ENCODE data around the gene ITGA1.

The ITGA1 gene

DNA sequence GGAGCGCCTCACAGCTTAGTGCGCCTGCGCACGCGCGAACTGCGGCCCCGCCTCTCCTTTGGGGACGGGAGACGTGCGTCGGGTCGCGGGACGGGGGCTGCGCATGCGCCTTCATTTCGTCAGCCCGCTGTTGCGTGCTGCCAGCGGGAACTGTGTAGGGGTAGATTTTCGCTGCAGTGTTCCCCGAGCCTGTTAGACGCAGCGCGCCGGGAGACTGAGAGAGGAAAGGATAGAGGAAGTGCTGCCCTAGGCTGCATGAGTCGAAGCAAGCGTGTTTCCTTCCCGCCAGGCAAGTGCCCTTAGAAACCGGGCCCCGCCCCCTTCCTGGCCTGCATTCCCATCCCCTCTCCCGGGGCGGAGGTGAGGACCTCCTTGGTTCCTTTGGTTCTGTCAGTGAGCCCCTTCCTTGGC, 12.3 kb downstream of the ITGA1 start:
- H3K4me3 ChIP-seq (ENCODE audit: low read depth, low read length), result peak overlapping the region; percentile 66
- peak; percentile 97 for DNase-seq (ENCODE audit: low read depth)
- TF ChIP-seq, protein P1, sequence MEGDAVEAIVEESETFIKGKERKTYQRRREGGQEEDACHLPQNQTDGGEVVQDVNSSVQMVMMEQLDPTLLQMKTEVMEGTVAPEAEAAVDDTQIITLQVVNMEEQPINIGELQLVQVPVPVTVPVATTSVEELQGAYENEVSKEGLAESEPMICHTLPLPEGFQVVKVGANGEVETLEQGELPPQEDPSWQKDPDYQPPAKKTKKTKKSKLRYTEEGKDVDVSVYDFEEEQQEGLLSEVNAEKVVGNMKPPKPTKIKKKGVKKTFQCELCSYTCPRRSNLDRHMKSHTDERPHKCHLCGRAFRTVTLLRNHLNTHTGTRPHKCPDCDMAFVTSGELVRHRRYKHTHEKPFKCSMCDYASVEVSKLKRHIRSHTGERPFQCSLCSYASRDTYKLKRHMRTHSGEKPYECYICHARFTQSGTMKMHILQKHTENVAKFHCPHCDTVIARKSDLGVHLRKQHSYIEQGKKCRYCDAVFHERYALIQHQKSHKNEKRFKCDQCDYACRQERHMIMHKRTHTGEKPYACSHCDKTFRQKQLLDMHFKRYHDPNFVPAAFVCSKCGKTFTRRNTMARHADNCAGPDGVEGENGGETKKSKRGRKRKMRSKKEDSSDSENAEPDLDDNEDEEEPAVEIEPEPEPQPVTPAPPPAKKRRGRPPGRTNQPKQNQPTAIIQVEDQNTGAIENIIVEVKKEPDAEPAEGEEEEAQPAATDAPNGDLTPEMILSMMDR (IDR thresholded peaks at IDR 0.05; ENCODE audit: insufficient read depth, low read depth, low read length, missing control alignments), result no peak

DNA sequence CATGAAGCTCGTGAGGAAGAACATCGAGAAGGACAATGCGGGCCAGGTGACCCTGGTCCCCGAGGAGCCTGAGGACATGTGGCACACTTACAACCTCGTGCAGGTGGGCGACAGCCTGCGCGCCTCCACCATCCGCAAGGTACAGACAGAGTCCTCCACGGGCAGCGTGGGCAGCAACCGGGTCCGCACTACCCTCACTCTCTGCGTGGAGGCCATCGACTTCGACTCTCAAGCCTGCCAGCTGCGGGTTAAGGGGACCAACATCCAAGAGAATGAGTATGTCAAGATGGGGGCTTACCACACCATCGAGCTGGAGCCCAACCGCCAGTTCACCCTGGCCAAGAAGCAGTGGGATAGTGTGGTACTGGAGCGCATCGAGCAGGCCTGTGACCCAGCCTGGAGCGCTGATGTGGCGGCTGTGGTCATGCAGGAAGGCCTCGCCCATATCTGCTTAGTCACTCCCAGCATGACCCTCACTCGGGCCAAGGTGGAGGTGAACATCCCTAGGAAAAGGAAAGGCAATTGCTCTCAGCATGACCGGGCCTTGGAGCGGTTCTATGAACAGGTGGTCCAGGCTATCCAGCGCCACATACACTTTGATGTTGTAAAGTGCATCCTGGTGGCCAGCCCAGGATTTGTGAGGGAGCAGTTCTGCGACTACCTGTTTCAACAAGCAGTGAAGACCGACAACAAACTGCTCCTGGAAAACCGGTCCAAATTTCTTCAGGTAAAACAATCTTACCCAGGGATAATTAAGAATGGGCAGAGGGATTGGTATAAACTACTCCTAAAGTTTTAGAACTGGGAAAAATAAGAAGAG, 12.9 kb downstream of the ITGA1 start:
- peak; percentile 71 for DNase-seq (ENCODE audit: low read depth)
- TF ChIP-seq, protein P1 (IDR thresholded peaks at IDR 0.05; ENCODE audit: insufficient read depth, low read depth, low read length, missing control alignments), result no peak
- peak overlapping the region; percentile 66 for H3K4me3 ChIP-seq (ENCODE audit: low read depth, low read length)

DNA sequence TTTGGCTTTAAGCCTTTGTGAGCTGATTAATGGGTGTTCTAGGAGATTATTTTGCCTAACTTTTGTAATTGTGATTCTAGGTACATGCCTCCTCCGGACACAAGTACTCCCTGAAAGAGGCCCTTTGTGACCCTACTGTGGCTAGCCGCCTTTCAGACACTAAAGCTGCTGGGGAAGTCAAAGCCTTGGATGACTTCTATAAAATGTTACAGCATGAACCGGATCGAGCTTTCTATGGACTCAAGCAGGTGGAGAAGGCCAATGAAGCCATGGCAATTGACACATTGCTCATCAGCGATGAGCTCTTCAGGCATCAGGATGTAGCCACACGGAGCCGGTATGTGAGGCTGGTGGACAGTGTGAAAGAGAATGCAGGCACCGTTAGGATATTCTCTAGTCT, 13.6 kb downstream of the ITGA1 start:
- H3K4me3 ChIP-seq (ENCODE audit: low read depth, low read length), result peak overlapping the region; percentile 66
- TF ChIP-seq, protein P1 (IDR thresholded peaks at IDR 0.05; ENCODE audit: insufficient read depth, low read depth, low read length, missing control alignments), result no peak
- DNase-seq (ENCODE audit: low read depth), result no peak

DNA sequence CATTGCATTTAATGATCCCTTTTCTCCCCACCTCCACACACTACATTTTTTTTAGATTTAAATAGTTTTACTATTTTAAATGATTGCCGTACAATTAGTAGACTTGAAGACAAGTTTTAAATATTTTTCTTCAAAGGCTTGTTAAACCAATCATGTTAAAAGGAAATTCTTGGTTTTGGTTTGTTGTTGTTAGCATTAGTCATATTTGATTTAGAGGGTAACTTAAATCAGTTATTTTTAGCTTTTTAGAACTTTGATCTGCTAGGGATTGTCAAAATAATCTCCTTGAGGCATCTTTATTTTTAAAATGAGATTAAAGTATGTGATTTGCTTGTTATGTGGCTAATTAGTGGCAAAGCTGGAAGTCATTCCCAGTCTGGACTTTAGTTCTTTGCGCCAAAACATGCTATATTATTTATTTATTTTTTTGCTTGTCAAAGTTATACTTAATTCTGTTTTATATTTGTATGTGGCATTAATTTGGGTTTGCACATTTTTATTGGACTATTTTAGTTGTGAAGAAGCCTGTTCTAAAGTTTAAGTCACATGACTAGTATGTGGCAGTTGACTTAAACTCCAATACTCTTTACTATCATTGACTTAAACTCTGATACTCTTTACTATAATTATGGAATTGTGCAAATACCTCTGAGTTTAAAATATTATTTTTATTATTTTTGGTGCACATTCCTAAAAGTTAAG, 14.7 kb downstream of the ITGA1 start:
- no peak for DNase-seq (ENCODE audit: low read depth)
- peak overlapping the region; percentile 66 for H3K4me3 ChIP-seq (ENCODE audit: low read depth, low read length)
- TF ChIP-seq, protein P1 (IDR thresholded peaks at IDR 0.05; ENCODE audit: insufficient read depth, low read depth, low read length, missing control alignments), result no peak

DNA sequence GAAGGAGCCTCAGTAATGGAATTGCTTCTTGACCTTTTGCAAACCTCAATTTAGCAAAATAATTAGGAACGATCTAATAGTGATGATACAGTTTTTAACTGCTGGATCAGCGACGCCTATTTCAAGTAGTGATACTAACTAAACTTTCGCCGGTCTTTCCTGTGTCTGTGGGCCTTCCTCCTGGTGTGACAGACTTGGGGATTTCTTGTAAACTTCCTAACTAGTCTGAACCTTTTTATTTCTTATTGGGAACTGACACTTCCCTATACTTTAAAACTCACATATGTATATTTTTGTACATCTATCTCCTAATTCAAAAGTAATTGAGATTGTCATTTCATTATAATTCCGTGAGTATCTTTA, 15.2 kb downstream of the ITGA1 start:
- TF ChIP-seq, protein P1 (IDR thresholded peaks at IDR 0.05; ENCODE audit: insufficient read depth, low read depth, low read length, missing control alignments), result no peak
- H3K4me3 ChIP-seq (ENCODE audit: low read depth, low read length), result peak overlapping the region; percentile 66; the same call in 1 of the 2 replicates
- DNase-seq (ENCODE audit: low read depth), result no peak

DNA sequence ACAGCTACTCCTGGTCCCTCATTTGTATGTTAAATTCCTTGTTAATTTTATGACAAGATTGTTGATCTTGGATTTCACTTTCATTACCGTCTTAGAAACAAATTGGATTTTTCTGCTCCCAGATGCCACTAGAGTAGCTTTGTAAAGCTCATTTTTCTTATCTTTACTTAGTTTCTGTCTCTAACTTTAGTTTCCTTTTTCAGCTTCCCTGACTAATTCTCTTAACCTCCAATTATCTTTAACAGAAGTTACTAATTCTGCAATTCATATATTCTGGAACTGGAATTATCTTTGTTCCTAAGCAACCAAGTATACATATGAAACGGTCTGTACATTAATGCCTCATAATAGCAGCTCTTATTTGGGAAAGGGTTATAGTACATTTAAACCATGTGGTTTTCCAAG, 16.7 kb downstream of the ITGA1 start:
- H3K4me3 ChIP-seq (ENCODE audit: low read depth, low read length), result no peak overlapping the region
- TF ChIP-seq, protein P1 (IDR thresholded peaks at IDR 0.05; ENCODE audit: insufficient read depth, low read depth, low read length, missing control alignments), result no peak
- no peak for DNase-seq (ENCODE audit: low read depth)
